Lung microvascular endothelial cell (primary cell): ENCODE data around the gene MORF4L1. TPM values are rescaled to one million over a fixed set of nuclear protein-coding genes. Genes with fewer than 3 reads are reported as not detected.
A peak's percentile ranks its signal among the peaks of the same experiment; 100 is the strongest.
"Not testable (repeated sequence)": the region's sequence is repeated elsewhere in the genome, so short reads cannot be mapped to it uniquely, and the experiment has no call there.

Experiments used
- DNase-seq, 2 donors: peaks; one replicate each; pipeline versions ENCODE4 v3.0.0 to v3.0.0-alpha.2; 2010; ENCODE audit warnings: low read depth in 2 of 2
- total RNA-seq: library from RNA; depleted of rRNA; stranded (reverse); fragments of >200 nt; gene quantifications from 2 replicates; pipeline ENCODE4 v1.2.1, GENCODE V29; 2014

MORF4L1 gene, protein sequence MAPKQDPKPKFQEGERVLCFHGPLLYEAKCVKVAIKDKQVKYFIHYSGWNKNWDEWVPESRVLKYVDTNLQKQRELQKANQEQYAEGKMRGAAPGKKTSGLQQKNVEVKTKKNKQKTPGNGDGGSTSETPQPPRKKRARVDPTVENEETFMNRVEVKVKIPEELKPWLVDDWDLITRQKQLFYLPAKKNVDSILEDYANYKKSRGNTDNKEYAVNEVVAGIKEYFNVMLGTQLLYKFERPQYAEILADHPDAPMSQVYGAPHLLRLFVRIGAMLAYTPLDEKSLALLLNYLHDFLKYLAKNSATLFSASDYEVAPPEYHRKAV
- 224 and 247 TPM in 2 replicates for total RNA-seq

DNA sequence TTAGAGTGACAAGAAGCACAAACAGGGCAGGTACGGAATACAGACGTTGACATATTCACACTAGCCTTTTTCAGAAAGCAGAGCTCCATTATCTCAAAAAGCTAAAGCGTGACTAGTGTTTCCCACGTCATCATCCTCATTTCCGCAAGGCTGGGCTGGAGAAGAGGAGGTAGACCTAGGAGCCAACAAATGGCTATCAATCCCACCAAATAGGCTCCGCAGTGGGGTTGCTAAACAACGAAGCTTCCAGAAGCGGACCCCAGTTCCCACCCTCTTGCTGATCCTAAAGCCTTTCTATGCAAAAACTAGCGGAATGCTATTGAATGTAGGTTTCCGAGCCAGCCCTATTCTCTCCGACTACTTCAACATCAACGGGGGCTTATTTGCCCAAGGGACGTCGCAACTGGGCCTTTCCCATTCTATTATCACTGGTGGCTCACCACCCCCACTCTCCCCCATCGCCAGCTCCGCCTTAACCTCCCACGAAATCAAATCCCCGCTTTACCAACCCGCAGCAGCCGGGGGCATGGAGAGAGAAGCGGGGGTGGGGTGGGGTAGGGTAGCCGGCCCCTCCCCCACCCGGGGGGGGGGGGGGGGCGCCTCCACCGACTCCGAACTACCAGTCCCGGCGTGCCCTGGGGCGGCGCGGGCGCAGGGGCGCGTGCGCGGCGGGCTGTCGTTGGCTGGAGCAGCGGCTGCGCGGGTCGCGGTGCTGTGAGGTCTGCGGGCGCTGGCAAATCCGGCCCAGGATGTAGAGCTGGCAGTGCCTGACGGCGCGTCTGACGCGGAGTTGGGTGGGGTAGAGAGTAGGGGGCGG is at the start of gene MORF4L1:
TSS of gene MORF4L1 (plus strand) at position 736 of the 817 bp plus-strand sequence. CDS start 128 bp downstream, outside the sequence.
- peak; percentile 97 to 98 for DNase-seq

DNA sequence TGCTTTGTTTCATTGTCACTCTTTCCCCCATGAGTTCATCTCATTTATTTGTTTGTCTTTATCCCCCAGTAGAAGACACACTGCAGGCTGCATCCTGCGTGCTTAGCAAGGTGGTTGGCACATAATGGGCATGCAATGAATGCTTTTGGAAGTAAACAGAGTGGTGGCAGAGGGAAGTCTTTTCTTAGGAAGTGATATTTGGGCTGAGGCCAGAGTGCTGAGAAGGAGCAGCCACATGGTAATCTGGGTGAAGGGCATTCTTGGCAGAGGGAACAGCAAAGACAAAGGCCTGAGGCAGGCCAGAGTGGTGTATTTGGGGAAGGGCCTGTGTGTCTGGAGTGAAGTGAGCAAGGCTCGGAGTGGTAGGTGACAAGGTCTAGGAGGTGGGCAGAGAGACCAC is 43.8 kb upstream of the MORF4L1 start:
- no peak for DNase-seq

- peak in 1 of 2 donors; percentile 42 for DNase-seq
Measured at GRCh38 chr15:78830514-78831228, 42.0 kb upstream of the MORF4L1 start.

GRCh38 chr15:78831229-78832207 is 41.2 kb upstream of the MORF4L1 start:
- DNase-seq, result no peak

GRCh38 chr15:78836333-78836732 is 36.4 kb upstream of the MORF4L1 start:
- no peak for DNase-seq

DNA sequence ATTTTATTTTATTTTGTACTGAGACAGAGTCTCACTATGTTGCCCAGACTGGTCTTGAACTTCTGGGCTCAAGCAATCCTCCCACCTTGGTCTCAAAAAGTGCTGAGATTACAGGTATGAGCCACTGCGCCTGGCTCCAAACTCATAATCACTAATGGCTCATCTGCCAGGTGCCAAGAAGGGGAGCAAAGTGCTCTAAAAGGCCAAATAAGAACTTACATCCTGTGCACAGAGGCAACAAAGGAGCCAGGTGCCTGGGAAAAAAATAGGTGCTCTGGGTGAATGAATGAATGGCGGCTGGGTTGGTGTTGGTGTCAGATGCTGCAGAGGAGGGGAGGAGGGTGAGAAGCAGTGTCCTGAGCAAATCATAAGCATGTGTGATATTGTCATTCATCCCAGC is 35.6 kb upstream of the MORF4L1 start:
- no peak for DNase-seq

- DNase-seq, result no peak
Measured at GRCh38 chr15:78837543-78837942, 35.1 kb upstream of the MORF4L1 start.

DNA sequence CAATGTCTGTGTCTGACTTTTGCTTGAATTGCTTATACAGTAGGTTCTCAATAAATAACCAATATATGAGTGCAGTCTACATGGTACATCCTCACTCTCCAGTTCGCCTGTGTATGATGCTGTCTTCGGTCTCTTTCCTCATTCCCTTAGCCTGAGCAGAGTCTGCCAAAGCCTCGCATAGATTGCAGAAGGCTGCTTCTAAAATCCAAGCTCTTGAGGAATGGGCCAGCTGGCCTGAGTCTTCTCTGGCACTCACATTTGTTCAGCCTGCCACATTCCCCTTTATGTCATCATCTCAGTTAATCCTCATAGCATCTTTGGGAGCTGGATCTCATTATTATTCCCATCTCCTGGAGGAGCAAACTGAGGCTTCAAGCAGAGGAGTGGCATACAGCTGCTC is 34.2 kb upstream of the MORF4L1 start:
- DNase-seq, result no peak

DNA sequence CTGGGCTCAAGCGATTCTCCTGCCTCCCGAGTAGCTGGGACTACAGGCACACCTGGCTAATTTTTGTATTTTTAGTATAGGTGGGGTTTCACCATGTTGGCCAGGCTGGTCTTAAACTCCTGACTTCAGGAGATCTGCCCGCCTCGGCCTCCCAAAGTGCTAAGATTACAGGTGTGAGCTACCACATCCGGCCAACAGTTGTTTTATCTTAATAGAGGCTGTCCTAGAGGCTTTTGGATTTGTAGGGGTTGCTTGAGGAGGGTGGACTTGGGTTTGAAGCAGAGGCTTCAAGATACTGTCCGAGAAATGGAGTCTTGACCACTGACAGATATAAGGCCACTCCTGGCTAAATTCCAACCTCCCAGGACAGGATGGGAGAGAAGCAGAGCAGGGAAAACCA is 33.5 kb upstream of the MORF4L1 start:
- not testable (repeated sequence) for DNase-seq

DNA sequence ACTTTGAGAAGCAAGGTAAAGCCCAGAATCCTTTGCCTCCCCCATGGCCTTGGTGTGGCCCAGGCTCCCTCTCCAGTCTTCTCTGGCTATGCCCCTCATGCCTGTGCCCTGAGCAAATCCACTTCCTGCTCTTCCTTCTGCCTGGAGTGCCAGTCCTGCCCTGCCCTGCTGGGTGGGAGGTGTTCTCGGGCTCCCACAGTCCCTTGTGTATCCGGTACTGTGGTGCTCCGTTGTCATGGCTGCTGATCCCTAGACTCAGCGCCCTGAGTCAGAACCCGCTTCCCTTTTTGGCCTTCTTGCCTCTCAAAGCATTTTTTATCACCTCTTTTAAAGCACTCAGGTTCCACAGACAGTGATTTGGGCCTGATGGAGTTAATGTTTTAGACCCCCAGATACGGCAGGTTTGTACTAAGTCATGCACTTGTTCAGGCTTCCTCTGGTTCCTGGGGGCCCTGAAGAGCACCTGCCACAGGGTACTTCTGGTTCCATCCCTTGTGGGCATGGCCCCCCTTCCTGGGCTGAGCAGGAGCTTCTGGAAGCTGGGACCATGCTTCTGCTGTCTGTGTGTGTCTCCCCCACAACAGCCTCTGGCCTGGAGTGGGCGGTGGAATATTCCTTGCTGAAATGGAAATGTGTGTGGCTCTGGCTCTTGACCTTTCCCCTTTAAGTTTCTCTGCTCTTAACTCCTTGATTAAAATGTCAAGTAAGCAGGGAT is 31.9 kb upstream of the MORF4L1 start:
- peak in 1 of 2 donors; percentile 24 for DNase-seq

GRCh38 chr15:78841376-78841706 is 31.3 kb upstream of the MORF4L1 start:
- no peak for DNase-seq

DNA sequence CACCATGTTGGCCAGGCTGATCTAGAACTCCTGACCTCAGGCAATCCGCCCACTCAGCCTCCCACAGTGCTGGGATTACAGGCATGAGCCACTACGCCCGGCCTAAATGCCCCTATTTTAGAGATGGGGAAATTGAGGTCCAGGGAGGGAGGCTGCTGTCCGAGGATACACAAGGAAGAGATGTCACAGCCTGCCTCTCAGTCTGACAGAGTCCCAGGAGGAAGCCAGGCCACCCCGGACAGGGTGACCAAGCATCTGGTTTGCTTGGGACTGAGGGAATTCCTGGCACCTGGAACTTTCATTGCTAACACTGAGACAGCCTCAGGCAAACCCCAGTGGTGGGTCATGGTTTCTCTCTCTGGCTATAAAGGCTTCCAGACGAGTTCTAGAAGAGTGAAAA is 30.8 kb upstream of the MORF4L1 start:
- no peak for DNase-seq

- no peak for DNase-seq
Measured at GRCh38 chr15:78842519-78842918, 30.2 kb upstream of the MORF4L1 start.

DNA sequence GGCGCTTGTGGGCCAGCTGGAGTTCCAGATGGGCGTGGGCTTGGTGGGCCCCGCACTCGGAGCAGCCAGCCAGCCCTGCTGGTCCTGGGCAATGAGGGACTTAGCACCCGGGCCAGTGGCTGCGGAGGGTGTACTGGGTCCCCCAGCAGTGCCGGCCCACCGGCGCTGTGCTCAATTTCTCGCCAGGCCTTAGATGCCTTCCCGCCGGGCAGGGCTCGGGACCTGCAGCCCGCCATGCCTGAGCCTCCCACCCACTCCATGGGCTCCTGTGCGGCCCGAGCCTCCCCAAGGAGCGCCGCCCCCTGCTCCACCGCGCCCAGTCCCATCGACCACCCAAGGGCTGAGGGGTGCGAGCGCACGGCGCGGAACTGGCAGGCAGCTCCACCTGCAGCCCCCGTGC is 25.8 kb upstream of the MORF4L1 start:
- not testable (repeated sequence) for DNase-seq

- DNase-seq, result not testable (repeated sequence)
Measured at GRCh38 chr15:78847387-78847906, 25.2 kb upstream of the MORF4L1 start.

- DNase-seq, result no peak
Measured at GRCh38 chr15:78850352-78850751, 22.3 kb upstream of the MORF4L1 start.

DNA sequence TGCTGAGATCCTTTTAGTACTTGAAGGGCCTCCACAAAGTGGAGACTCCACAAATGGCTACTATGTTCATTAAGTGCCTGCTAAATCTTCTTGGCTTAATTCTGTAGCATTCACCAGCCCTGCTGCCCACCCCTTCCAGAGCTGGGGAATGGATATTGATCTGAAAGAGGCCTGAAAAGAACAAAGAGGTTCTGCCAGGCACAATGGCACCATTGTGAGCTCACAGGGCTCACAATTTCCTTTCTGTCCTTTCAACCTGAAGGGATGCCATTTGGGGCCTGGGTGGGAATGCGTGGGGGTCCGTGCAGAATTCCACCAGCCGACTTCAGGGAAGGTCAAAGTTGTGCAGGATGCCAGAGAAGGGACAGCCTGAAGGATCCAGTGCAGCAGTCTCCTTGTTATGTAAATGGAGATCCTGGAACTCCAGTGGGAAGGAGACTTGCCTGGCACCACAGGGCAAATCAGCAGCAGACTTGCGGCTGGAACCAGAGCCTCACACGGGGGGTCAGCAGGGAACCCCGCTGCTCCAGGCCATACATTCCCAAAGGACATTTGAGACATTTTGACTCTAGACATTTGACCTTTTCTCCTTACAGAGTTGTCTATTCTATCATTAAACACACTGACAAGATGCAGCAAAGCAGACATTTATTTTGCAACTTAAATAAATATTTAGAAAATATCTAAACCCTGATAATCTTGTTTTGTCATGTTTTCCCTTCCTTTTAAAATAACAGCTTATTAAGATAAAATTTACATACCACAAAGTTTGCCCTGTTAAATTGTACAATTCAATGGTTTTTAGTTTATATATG is 21.5 kb upstream of the MORF4L1 start:
- DNase-seq, result no peak

DNA sequence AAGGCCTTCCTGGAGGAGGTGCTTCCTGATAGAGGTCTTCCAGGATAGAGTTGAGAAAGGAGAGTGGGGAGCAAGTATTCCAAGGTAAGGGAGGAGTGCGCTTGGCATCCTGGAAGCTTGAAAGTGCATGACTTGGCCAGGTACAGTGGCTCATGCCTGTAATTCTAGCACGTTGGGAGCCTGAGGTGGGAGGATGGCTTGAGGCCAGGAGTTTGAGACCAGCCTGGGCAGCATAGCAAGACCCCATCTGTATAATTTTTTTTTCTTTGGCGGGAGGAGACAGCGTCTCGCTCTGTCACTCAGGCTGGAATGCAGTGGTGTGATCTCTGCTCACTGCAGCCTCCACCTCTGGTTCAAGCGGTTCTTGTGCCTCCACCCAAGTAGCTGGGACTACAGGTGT is 19.2 kb upstream of the MORF4L1 start:
- DNase-seq, result no peak

DNA sequence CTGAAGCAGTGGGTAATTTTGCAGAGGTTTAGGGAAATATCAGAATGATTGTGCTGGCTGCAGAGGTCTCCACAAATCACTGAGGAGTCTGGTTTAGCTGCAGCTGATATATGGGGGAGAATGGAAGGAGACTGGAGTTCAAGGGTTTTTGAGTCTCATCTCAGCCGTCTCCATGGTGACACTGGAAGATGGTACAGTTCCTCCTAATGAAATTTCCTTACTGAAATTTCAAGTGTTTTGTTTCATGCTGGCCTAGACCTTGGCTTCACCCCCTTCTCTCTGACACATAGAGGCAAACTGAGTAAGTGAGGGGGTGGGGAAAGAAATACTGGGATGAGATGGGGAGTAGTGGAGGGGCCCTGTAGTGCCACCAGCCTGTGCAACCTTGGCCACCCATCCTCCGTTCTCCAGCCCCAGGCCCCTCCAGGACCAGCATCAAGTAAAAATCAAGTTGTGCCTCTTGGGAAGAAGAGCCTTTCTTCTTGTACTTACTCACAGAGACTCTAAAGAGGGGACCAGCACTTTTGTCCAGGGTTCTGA is 17.8 kb upstream of the MORF4L1 start:
- no peak for DNase-seq
